WI38 (cell line): ENCODE measurements around the gene MYCBPAP.

Experiments used
- H3K4me3 ChIP-seq: 2 replicates; pipeline ENCODE4 v1.5.1; 2011; ENCODE audit warnings: low read depth, mild to moderate bottlenecking, control low read depth, low read length
- CTCF ChIP-seq: IDR thresholded peaks from 2 replicates; pipeline ENCODE4 v1.5.1; 2012; ENCODE audit warnings: low read depth, mild to moderate bottlenecking, control low read depth, low read length

Gene MYCBPAP

DNA sequence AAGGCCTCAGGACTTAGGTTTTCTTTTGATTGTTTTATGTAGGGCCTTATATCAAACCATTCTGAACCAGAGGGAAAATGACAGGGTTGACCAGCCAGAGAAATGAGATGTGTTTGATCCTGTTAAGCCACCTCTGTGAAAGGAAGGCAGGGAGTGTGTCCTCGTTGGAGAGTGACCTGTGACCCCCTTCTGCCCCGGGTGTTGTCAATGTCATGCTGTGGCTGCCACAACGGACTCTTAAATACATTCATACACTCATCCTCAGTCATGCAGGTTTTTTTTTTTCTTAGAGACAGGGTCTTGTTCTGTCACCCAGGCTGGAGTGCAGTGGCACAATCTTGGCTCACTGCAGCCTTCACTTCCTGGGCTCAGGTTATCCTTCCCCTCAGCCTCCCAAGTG is 6.1 kb downstream of the MYCBPAP start:
- no peak for TF ChIP-seq CTCF
- no peak overlapping the region for H3K4me3 ChIP-seq

DNA sequence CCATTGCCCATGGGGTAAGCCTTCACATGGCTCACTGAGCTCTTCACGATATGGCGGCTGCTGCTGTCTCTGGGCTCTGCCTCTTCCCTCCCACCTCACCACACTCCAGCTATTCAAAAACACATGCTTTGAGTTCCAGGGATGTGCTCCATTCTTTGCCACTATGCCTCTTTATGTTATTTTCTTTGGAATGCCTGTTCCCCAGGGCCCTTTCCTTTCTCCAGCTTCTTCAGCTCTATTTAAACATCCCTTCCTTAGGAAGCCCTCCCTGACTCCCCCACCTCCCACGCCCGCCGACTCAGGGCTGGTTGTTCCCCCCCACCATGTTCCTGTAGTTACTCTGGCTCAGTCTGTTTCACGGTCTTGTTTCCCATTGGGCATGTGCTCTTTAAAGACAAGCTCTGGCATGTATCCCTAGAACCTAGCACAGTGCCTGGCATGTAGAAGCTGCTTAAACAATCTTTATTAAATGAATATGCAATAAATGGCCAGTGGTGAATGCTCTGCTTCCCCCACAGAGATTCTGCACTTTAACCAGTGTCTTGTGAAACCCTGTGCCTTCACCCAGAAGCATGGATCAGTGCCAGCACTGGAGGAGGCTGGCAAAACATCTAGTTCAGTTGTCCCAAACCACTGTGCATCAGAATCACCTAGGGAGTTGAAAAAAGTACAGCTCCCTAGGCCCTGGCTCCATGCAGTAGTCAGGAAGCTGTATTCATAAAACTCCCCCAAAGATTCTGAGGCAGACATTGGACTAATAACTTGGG is 6.9 kb downstream of the MYCBPAP start:
- no peak for TF ChIP-seq CTCF
- H3K4me3 ChIP-seq = no peak overlapping the region

DNA sequence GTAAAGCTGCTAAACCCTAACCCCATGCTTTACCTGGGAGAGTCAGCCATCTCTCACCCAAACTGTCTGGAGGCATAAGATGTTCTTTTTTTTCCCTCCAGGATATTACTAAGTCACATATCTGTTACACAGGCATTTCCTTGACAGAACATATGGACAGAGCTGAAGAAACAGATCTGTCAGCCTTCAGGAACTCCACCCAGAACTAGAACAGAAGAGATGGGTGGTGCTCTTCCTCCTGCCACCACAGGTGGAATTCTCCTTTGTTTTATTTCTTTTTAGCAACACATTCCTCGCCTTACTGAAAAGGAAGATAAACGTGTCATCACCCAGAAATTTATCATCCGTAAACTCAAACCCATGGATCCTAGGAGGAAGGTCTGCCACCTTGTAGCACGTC is 8.8 kb downstream of the MYCBPAP start:
- TF ChIP-seq CTCF = no peak
- H3K4me3 ChIP-seq = no peak overlapping the region

GRCh38 chr17:50517504-50518383 is 9.5 kb downstream of the MYCBPAP start:
- H3K4me3 ChIP-seq = no peak overlapping the region
- TF ChIP-seq CTCF = no peak

- no peak for TF ChIP-seq CTCF
- H3K4me3 ChIP-seq = no peak overlapping the region
Measured at GRCh38 chr17:50518384-50519023, 10.3 kb downstream of the MYCBPAP start.

GRCh38 chr17:50519141-50519834 is 11.0 kb downstream of the MYCBPAP start:
- TF ChIP-seq CTCF = no peak
- no peak overlapping the region for H3K4me3 ChIP-seq
